GM21576 (cell line): Measurements from ENCODE around the gene CDC7.

Source experiments
- ATAC-seq: cut with Tn5 transposase; IDR thresholded peaks from one replicate; pipeline ENCODE4 v1.9.1; 2021; ENCODE audit warnings: mild to moderate bottlenecking, moderate library complexity; ENCODE audit not compliant: unreplicated experiment

CDC7 gene

DNA sequence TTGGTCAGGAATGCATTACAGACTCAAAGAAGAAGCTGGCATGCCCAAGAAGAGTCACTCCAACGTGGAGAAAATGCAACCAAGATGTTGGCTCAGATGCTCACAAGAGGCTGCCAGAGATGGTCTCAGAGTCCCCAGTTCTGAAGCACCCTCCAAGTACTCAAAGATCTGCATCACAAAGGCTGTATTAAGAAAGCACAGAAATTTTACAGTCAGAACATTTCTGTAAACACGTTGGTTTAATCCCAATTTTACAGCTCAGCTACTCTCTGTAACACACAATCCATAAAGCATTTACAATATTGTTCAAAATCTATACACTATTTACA lies 69.4 kb downstream of the CDC7 start:
- ATAC-seq, result no peak

- peak; percentile 85 for ATAC-seq
Observed at GRCh38 chr1:91572044-91572443, 71.4 kb downstream of the CDC7 start.
